ENCODE data around the gene HTR3C. TPM values are rescaled to one million over a fixed set of nuclear protein-coding genes. Genes with fewer than 3 reads are reported as not detected.

The HTR3C gene
- total RNA-seq, 1 experiment from 2014 or later = not detected

DNA sequence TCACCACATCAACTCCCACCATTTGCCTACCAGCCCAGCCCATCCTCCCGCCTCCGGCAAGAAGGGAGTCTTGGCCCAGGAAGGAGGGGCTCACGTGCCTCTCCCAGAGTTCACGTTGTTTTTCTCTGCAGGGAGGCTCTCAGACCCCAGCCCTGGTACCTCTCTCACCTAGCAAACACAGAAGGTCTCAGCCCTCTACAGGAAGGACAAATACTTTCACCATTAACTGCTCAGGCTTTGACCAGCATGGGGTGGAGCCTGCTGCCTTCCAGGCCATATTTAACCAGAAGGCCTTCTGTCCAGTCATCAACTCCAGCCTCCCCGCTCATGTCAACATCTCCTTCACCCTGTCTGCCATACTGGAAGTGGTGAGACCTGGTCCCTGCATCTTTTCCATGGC is 25.0 kb downstream of the HTR3C start:
- no TSS peak for BruUV-seq (replicated peaks)
- no peak for TF ChIP-seq CTCF (IDR thresholded peaks at IDR 0.05; ENCODE audit: unreplicated experiment)
- H3K27ac Mint-ChIP-seq (ENCODE audit: low read depth, unreplicated experiment) = no peak overlapping the region
- H3K4me3 Mint-ChIP-seq (ENCODE audit: unreplicated experiment) = no peak overlapping the region
- H3K4me1 Mint-ChIP-seq (ENCODE audit: insufficient read depth, unreplicated experiment) = no peaks in the 10 kb centered on the region
- CTCF ChIA-PET = no interaction called here
- no peaks in the 10 kb centered on the region for H3K27me3 Mint-ChIP-seq (ENCODE audit: insufficient read depth, unreplicated experiment)
- intact Hi-C loops (cut with micrococcal nuclease) = no loop called here
- no peaks in the 10 kb centered on the region for H3K9me3 Mint-ChIP-seq (ENCODE audit: unreplicated experiment)
- no peak for DNase-seq (ENCODE audit: unreplicated experiment)
- peaks cover 6% of the 10 kb centered on the region for H3K36me3 Mint-ChIP-seq (ENCODE audit: insufficient read depth, unreplicated experiment)
- POLR2A ChIA-PET = interaction anchor here (0.7 kb wide), 1 partner anchor 229 kb away, joined by 3 read pairs; no protein-coding TSS in a partner anchor

DNA sequence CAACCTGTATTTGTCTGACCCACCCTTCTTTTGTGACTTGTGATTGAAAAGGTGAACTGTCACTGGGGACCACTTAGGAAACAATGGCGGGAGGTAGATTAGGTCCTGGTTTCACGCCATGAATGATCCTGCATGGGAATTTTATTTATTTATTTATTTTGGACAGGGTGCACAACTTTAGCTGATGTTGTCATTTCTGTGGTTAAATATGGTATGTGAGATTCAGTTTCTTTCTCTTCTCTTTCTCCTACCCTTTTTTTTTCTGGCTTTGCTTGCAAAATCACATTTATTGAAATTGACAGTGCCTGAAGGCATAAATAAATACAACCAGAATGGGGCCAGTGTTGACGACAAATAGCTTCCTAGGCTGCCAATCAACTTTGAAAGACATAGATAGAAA is 26.0 kb downstream of the HTR3C start:
- peaks cover 6% of the 10 kb centered on the region for H3K36me3 Mint-ChIP-seq (ENCODE audit: insufficient read depth, unreplicated experiment)
- no peaks in the 10 kb centered on the region for H3K9me3 Mint-ChIP-seq (ENCODE audit: unreplicated experiment)
- no peaks in the 10 kb centered on the region for H3K27me3 Mint-ChIP-seq (ENCODE audit: insufficient read depth, unreplicated experiment)
- no peak overlapping the region for H3K27ac Mint-ChIP-seq (ENCODE audit: low read depth, unreplicated experiment)
- intact Hi-C loops (cut with micrococcal nuclease) = no loop called here
- H3K4me1 Mint-ChIP-seq (ENCODE audit: insufficient read depth, unreplicated experiment) = no peaks in the 10 kb centered on the region
- no peak overlapping the region for H3K4me3 Mint-ChIP-seq (ENCODE audit: unreplicated experiment)
- TF ChIP-seq CTCF (IDR thresholded peaks at IDR 0.05; ENCODE audit: unreplicated experiment) = no peak
- BruUV-seq (replicated peaks) = no TSS peak
- ChIA-PET CTCF (no interaction called here), POLR2A (no interaction called here)
- DNase-seq (ENCODE audit: unreplicated experiment) = peak; percentile 17

DNA sequence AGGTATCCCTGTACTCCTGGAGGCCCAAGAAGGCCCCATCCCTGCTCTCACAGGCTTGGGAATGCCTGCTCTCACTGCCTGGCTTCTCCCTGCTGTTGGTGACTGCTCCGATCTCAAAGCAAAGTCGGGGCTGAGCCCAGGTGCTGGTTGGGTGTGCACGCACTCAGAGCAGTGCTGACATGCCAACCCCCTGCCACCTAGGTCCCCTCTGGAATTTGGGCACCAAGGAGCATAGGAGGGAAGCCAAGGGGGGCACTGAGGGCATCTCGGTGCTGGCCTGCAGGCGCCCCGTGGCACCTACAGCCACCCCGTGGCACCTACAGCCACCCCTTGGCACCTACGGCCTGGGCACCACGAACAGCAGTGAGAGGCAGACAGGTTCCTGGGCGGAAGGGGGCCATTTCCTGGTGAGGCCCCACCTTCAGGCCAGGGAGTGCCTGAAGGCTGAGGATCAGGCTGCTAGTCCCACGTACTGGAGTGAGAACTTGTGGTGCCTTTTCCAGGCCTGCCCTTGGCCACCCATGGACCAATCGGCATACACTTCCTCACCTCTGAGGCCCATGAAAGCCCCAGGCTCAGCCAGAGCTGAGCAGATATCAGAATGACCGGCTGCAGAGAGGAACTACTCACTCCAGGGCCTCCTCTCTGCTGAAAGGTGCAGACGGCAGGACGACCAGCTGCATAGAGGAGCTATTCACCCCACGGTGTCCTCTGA is 28.4 kb downstream of the HTR3C start:
- H3K4me3 Mint-ChIP-seq (ENCODE audit: unreplicated experiment) = no peak overlapping the region
- peaks cover 12% of the 10 kb centered on the region for H3K9me3 Mint-ChIP-seq (ENCODE audit: unreplicated experiment)
- no peak for TF ChIP-seq CTCF (IDR thresholded peaks at IDR 0.05; ENCODE audit: unreplicated experiment)
- ChIA-PET CTCF (interaction anchor here (0.5 to 0.6 kb wide), 2 partner anchors 208 to 255 kb away, joined by 3 to 4 read pairs; no protein-coding TSS in a partner anchor), POLR2A (no interaction called here)
- no peaks in the 10 kb centered on the region for H3K27me3 Mint-ChIP-seq (ENCODE audit: insufficient read depth, unreplicated experiment)
- H3K4me1 Mint-ChIP-seq (ENCODE audit: insufficient read depth, unreplicated experiment) = no peaks in the 10 kb centered on the region
- intact Hi-C loops (cut with micrococcal nuclease) = no loop called here
- H3K27ac Mint-ChIP-seq (ENCODE audit: low read depth, unreplicated experiment) = no peak overlapping the region
- no TSS peak for BruUV-seq (replicated peaks)
- H3K36me3 Mint-ChIP-seq (ENCODE audit: insufficient read depth, unreplicated experiment) = peaks cover 6% of the 10 kb centered on the region
- no peak for DNase-seq (ENCODE audit: unreplicated experiment)

DNA sequence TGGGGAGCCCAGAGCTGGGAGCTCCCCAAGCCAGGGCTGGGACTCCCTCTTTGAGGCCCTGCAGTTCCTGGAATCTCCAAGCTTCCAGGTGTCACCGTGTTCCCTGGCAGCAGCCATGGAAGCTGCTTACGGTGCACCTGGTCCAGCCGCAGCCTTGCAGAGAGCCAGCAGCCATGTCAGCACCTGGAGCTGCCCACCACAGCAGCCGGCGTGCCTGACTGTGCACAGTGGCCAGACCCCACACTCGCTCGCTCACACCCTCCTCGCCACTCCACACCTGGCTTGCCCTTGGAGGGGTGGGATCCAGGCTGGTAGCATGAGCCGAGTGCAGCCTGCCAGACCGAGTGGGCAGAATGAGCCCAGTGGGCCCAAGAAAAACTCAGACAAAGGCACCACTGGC is 29.2 kb downstream of the HTR3C start:
- BruUV-seq (replicated peaks) = no TSS peak
- Mint-ChIP-seq H3K4me3 (ENCODE audit: unreplicated experiment) (no peak overlapping the region), H3K9me3 (ENCODE audit: unreplicated experiment) (peaks cover 12% of the 10 kb centered on the region), H3K4me1 (ENCODE audit: insufficient read depth, unreplicated experiment) (no peaks in the 10 kb centered on the region), H3K27me3 (ENCODE audit: insufficient read depth, unreplicated experiment) (no peaks in the 10 kb centered on the region), H3K36me3 (ENCODE audit: insufficient read depth, unreplicated experiment) (peaks cover 6% of the 10 kb centered on the region), H3K27ac (ENCODE audit: low read depth, unreplicated experiment) (no peak overlapping the region)
- no peak for TF ChIP-seq CTCF (IDR thresholded peaks at IDR 0.05; ENCODE audit: unreplicated experiment)
- DNase-seq (ENCODE audit: unreplicated experiment) = no peak
- intact Hi-C loops (cut with micrococcal nuclease) = no loop called here
- POLR2A ChIA-PET = no interaction called here
- CTCF ChIA-PET = interaction anchor here (0.5 kb wide), 1 partner anchor 256 kb away, joined by 3 read pairs; no protein-coding TSS in a partner anchor
